Measurements from ENCODE around the gene LIPA. TPM values are rescaled to one million over a fixed set of nuclear protein-coding genes. Genes with fewer than 3 reads are reported as not detected.
"Not testable (repeated sequence)": the region's sequence is repeated elsewhere in the genome, so short reads cannot be mapped to it uniquely, and the experiment has no call there.

Gene LIPA
- total and polyA plus RNA-seq, 4 experiments from 2014 or later: 55.5 to 147 (median 75.8) TPM

DNA sequence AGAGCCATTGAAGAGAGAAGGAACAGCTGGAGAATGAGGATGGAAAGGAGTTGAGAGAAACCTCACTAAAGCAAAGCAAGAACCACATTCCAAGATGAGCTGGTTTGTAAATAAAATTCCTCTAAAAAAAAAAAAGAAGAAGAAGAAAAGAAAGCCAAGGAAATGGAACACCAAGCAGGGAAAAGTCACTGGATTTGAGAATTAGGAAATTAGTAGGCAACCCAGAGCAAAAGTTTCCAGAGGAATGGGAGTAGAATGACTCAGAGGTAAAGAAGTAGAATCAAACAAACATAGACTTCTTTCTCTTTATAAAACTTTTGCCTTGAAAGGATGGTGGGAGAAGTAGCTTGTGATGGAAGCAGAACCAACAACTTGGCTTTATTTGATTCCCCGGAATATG is 48.3 kb downstream of the LIPA start:
- POLR2A ChIA-PET (ENCODE audit: partially characterized antibody): no interaction called here
- no peak overlapping the region for H3K27ac Mint-ChIP-seq
- peaks cover 14 to 19% of the 10 kb centered on the region in 2 donors for H3K27me3 Mint-ChIP-seq
- Histone ChIP-seq H3K27ac (ENCODE audit: low read depth, low read length) (no peak overlapping the region), H3K36me3 (ENCODE audit: insufficient read depth, low read length) (no peaks in the 10 kb centered on the region), H3K27me3 (ENCODE audit: insufficient read depth, low read length) (peaks cover 3% of the 10 kb centered on the region), H3K4me1 (ENCODE audit: insufficient read depth, low read length) (peaks cover 14% of the 10 kb centered on the region), H3K9me3 (ENCODE audit: control insufficient read depth in 1 of 2, low read length in 2 of 2) (no peaks in the 10 kb centered on the region), H3K4me3 (ENCODE audit: low read length in 2 of 2) (no peak overlapping the region)
- CTCF ChIA-PET (ENCODE audit: partially characterized antibody): interaction anchor here (0.8 to 1.4 kb wide), 4 partner anchors 10 to 174 kb away, joined by 3 to 7 read pairs (median 4); no protein-coding TSS in a partner anchor
- no peaks in the 10 kb centered on the region for H3K36me3 Mint-ChIP-seq
- no peak for DNase-seq
- no peaks in the 10 kb centered on the region for H3K9me3 Mint-ChIP-seq
- no peak overlapping the region for H3K4me3 Mint-ChIP-seq
- intact Hi-C loops (cut with micrococcal nuclease): no loop called here
- peaks cover 9 to 15% (median 11%) of the 10 kb centered on the region in 4 donors for H3K4me1 Mint-ChIP-seq

DNA sequence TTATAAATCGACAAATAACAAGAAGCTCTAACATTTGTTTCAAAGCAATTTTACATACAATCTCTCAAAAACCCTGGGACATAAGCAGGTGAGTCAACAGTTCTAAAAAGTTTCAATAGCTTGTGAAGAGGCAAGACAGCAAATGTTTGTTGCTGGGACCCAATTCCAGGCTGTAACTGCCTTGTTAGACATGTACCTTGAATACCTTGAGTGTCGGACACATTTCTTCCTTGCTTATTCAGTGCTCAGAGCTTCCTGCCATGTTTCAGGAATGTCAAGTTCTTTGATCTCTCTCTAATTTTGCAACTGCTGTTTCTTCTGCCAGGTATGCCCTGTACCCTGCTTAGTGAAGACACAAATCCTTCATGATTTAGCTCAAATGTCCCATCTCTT is 49.5 kb downstream of the LIPA start:
- Mint-ChIP-seq H3K9me3 (no peaks in the 10 kb centered on the region), H3K4me1 (peaks cover 7 to 10% (median 8%) of the 10 kb centered on the region in 4 donors), H3K27me3 (peaks cover 14 to 15% of the 10 kb centered on the region in 2 donors), H3K36me3 (no peaks in the 10 kb centered on the region), H3K27ac (no peak overlapping the region), H3K4me3 (no peak overlapping the region)
- H3K4me1 ChIP-seq (ENCODE audit: insufficient read depth, low read length): peaks cover 9% of the 10 kb centered on the region
- H3K36me3 ChIP-seq (ENCODE audit: insufficient read depth, low read length): no peaks in the 10 kb centered on the region
- H3K4me3 ChIP-seq (ENCODE audit: low read length in 2 of 2): no peak overlapping the region
- H3K9me3 ChIP-seq (ENCODE audit: control insufficient read depth in 1 of 2, low read length in 2 of 2): no peaks in the 10 kb centered on the region
- intact Hi-C loops (cut with micrococcal nuclease): no loop called here
- ChIA-PET CTCF (ENCODE audit: partially characterized antibody) (interaction anchor here (1.5 to 1.8 kb wide), 3 partner anchors 11 to 172 kb away, joined by 3 to 6 read pairs (median 6); no protein-coding TSS in a partner anchor), POLR2A (ENCODE audit: partially characterized antibody) (interaction anchor here (0.6 kb wide), 1 partner anchor 339 kb away, joined by 4 read pairs; no protein-coding TSS in a partner anchor)
- no peaks in the 10 kb centered on the region for H3K27me3 ChIP-seq (ENCODE audit: insufficient read depth, low read length)
- H3K27ac ChIP-seq (ENCODE audit: low read depth, low read length): no peak overlapping the region
- DNase-seq: no peak

DNA sequence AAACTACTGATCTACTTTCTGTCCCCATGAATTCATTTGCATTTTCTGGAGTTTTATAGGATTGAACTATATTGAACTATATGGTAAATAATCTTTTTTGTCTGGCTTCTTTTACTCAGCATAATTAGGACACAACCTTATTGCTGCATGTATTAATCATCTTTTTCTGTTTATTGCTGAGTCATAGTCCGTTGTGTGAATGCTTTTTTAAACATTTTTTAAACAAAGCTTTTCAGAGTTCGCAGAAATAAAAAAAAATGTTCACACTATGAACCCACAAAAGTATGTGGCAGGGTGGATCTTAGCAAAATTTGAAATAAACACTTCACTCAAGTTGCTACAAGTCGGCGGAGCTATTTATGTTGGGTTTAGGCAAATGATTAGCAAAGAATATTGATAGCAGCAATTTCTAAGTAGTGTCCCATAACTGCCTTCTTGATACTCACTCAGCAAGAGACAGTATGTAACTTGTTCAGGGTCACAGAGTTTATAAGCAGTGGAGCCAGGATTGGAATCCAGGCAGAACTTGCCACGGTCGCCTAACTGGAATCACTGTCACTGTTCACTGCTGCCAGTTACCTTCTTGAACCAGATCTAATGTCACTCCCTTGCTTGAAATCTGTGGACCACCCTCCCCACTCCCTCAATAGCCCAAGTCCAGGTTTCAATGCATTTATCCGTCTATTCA is 50.1 kb downstream of the LIPA start:
- intact Hi-C loops (cut with micrococcal nuclease): no loop called here
- H3K9me3 ChIP-seq (ENCODE audit: control insufficient read depth in 1 of 2, low read length in 2 of 2): no peaks in the 10 kb centered on the region
- Mint-ChIP-seq H3K27ac (no peak overlapping the region), H3K9me3 (no peaks in the 10 kb centered on the region), H3K4me1 (peaks cover 3 to 4% (median 3%) of the 10 kb centered on the region in 4 donors), H3K4me3 (no peak overlapping the region), H3K27me3 (peaks cover 10% of the 10 kb centered on the region in 2 donors), H3K36me3 (no peaks in the 10 kb centered on the region)
- ChIA-PET CTCF (ENCODE audit: partially characterized antibody) (interaction anchor here (1.3 to 1.8 kb wide), 4 partner anchors 12 to 269 kb away, joined by 3 to 6 read pairs (median 4); no protein-coding TSS in a partner anchor), POLR2A (ENCODE audit: partially characterized antibody) (interaction anchor here (0.6 kb wide), 1 partner anchor 338 kb away, joined by 4 read pairs; no protein-coding TSS in a partner anchor)
- no peak for DNase-seq
- H3K4me3 ChIP-seq (ENCODE audit: low read length in 2 of 2): no peak overlapping the region
- H3K27me3 ChIP-seq (ENCODE audit: insufficient read depth, low read length): no peaks in the 10 kb centered on the region
- no peak overlapping the region for H3K27ac ChIP-seq (ENCODE audit: low read depth, low read length)
- peaks cover 4% of the 10 kb centered on the region for H3K4me1 ChIP-seq (ENCODE audit: insufficient read depth, low read length)
- H3K36me3 ChIP-seq (ENCODE audit: insufficient read depth, low read length): no peaks in the 10 kb centered on the region

DNA sequence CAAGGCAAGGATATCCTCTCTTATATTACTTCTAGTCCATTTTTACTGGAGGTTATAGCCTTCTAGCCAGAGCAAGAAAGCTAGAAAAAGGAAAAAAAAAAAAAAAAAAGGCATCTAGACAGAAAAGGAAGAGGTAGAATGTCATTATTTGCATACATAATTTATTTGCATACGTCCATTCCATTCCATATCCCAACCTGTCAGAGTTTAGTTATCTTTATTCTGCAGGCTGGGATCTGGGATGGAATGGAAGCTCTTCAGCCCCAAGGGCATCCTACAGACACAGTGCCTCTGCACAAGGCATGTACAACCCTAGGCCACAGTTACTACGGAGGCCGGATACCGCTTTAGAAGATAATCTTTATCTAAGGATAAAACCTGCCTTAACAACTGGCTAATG is 54.1 kb downstream of the LIPA start:
- Histone ChIP-seq H3K27ac (ENCODE audit: low read depth, low read length) (no peak overlapping the region), H3K9me3 (ENCODE audit: control insufficient read depth in 1 of 2, low read length in 2 of 2) (no peaks in the 10 kb centered on the region), H3K4me3 (ENCODE audit: low read length in 2 of 2) (no peak overlapping the region), H3K4me1 (ENCODE audit: insufficient read depth, low read length) (no peaks in the 10 kb centered on the region), H3K27me3 (ENCODE audit: insufficient read depth, low read length) (no peaks in the 10 kb centered on the region), H3K36me3 (ENCODE audit: insufficient read depth, low read length) (no peaks in the 10 kb centered on the region)
- Mint-ChIP-seq H3K27ac (no peak overlapping the region), H3K36me3 (no peaks in the 10 kb centered on the region), H3K4me1 (no peaks in the 10 kb centered on the region), H3K4me3 (no peak overlapping the region), H3K27me3 (peaks cover 5 to 18% of the 10 kb centered on the region in 2 donors), H3K9me3 (no peaks in the 10 kb centered on the region)
- intact Hi-C loops (cut with micrococcal nuclease): no loop called here
- ChIA-PET CTCF (ENCODE audit: partially characterized antibody) (interaction anchor here (0.7 to 1.3 kb wide), 4 partner anchors 20 to 264 kb away, joined by 3 to 6 read pairs (median 3); no protein-coding TSS in a partner anchor), POLR2A (ENCODE audit: partially characterized antibody) (no interaction called here)
- no peak for DNase-seq

DNA sequence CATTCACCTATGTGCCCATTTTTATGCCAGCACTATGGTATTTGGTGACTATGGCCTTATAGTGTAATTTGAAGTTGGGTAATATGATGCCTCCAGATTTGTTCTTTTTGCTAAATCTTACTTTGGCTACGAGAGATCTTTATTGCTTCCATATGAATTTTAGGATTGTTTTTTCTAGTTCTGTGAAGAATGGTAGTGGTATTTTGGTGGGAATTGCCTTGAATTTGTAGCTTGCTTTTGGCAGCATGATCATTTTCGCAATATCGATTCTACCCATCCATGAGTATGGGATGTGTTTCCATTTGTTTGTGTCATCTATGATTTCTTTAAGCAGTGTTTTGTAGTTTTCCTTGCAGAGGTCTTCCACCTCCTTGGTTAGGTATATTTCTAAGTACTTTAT is 60.3 kb downstream of the LIPA start:
- DNase-seq; H3K4me1 Mint-ChIP-seq; H3K4me3 Mint-ChIP-seq; H3K4me3 ChIP-seq (ENCODE audit: low read length in 2 of 2); H3K27me3 ChIP-seq (ENCODE audit: insufficient read depth, low read length); H3K36me3 ChIP-seq (ENCODE audit: insufficient read depth, low read length); H3K9me3 ChIP-seq (ENCODE audit: control insufficient read depth in 1 of 2, low read length in 2 of 2); H3K27ac ChIP-seq (ENCODE audit: low read depth, low read length); H3K27ac Mint-ChIP-seq; POLR2A ChIA-PET (ENCODE audit: partially characterized antibody); intact Hi-C loops (cut with micrococcal nuclease); H3K9me3 Mint-ChIP-seq; H3K36me3 Mint-ChIP-seq; H3K4me1 ChIP-seq (ENCODE audit: insufficient read depth, low read length): not testable (repeated sequence)
- CTCF ChIA-PET (ENCODE audit: partially characterized antibody): interaction anchor here (0.7 kb wide), 1 partner anchor 161 kb away, joined by 4 read pairs; no protein-coding TSS in a partner anchor
- H3K27me3 Mint-ChIP-seq: peaks cover 16 to 22% of the 10 kb centered on the region in 2 donors

DNA sequence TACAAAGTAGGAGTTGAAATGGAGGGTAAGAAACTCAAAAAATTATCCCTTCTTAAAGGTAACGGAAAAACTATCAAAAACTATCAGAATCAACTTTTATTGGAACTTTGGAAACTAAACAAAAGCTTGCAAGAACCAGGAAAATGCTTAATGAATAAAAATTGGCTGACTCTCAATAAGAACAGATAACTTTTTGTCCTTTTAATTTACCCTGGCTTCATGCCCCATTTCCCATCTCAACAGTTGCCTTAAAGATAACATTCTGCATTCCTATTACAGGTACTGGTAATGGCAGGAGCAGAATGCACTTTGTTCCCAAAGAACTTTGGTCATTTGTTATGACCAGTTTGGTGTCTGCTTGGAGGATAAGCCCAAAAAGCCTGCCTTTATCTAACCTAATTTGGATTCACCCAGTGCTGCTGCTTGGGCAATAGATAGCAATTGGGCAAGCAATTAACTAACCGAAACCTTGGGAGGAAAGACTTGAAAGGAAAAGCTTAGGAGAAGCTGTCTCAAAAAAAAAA is 62.3 kb downstream of the LIPA start:
- no peak for DNase-seq
- no peak overlapping the region for H3K27ac Mint-ChIP-seq
- CTCF ChIA-PET (ENCODE audit: partially characterized antibody): no interaction called here
- Histone ChIP-seq H3K27ac (ENCODE audit: low read depth, low read length) (no peak overlapping the region), H3K4me3 (ENCODE audit: low read length in 2 of 2) (no peak overlapping the region), H3K27me3 (ENCODE audit: insufficient read depth, low read length) (no peaks in the 10 kb centered on the region), H3K9me3 (ENCODE audit: control insufficient read depth in 1 of 2, low read length in 2 of 2) (no peaks in the 10 kb centered on the region), H3K36me3 (ENCODE audit: insufficient read depth, low read length) (no peaks in the 10 kb centered on the region), H3K4me1 (ENCODE audit: insufficient read depth, low read length) (no peaks in the 10 kb centered on the region)
- H3K9me3 Mint-ChIP-seq: peaks cover 0 to 5% (median 1%) of the 10 kb centered on the region in 8 donors
- H3K4me3 Mint-ChIP-seq: no peak overlapping the region
- no peaks in the 10 kb centered on the region for H3K36me3 Mint-ChIP-seq
- intact Hi-C loops (cut with micrococcal nuclease): no loop called here
- H3K27me3 Mint-ChIP-seq: peaks cover 20 to 22% of the 10 kb centered on the region in 2 donors
- H3K4me1 Mint-ChIP-seq: no peaks in the 10 kb centered on the region
- POLR2A ChIA-PET (ENCODE audit: partially characterized antibody): no interaction called here

DNA sequence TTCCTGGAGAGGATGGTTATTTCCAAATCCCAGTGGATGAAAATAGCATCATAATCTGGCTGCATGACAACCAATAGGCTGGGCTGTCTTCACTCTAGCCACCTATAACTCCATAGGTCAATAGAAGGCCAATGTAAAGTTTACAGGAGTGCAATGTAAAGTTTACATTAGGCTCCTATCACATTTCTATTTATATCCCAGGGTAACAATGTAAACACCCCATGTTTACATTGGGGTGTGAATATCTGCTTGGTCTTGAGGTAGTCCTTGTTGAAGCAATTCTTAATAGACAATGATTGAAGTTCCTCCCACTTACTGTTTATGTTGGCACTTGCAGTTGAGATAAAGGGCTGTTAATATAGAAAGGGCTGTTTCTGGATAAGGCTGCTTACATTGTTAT is 65.9 kb downstream of the LIPA start:
- Histone ChIP-seq H3K9me3 (ENCODE audit: control insufficient read depth in 1 of 2, low read length in 2 of 2) (no peaks in the 10 kb centered on the region), H3K27ac (ENCODE audit: low read depth, low read length) (no peak overlapping the region), H3K36me3 (ENCODE audit: insufficient read depth, low read length) (no peaks in the 10 kb centered on the region), H3K27me3 (ENCODE audit: insufficient read depth, low read length) (no peaks in the 10 kb centered on the region), H3K4me1 (ENCODE audit: insufficient read depth, low read length) (no peaks in the 10 kb centered on the region), H3K4me3 (ENCODE audit: low read length in 2 of 2) (no peak overlapping the region)
- Mint-ChIP-seq H3K36me3 (no peaks in the 10 kb centered on the region), H3K27ac (no peak overlapping the region), H3K9me3 (peaks cover 0 to 6% (median 2%) of the 10 kb centered on the region in 8 donors), H3K4me3 (no peak overlapping the region), H3K27me3 (peaks cover 7 to 9% of the 10 kb centered on the region in 2 donors), H3K4me1 (no peaks in the 10 kb centered on the region)
- ChIA-PET CTCF (ENCODE audit: partially characterized antibody) (no interaction called here), POLR2A (ENCODE audit: partially characterized antibody) (no interaction called here)
- no peak for DNase-seq
- intact Hi-C loops (cut with micrococcal nuclease): no loop called here

All from CD4-positive, alpha-beta memory T cell (primary cell).